HCT116 (cell line): ENCODE data around the gene SFTPD. TPM values are rescaled to one million over a fixed set of nuclear protein-coding genes. Genes with fewer than 3 reads are reported as not detected.

ENCODE experiments used
- ATAC-seq: fragments of 200-7000 bp; cut with Tn5 transposase; 2 replicates; pipeline ENCODE4 v1.9.1; 2020; ENCODE audit warnings: mild to moderate bottlenecking, moderate library complexity
- BruUV-seq: library from RNA; stranded (reverse); fragments of 400-500 nt; replicated peaks from 2 replicates; lab custom pipeline; 2021; lab: Mats Ljungman, UMichigan
- CTCF ChIA-PET: fragments of 300-600 bp; sonication (Branson Sonifier 250); formaldehyde crosslinking; loops from one replicate; lab custom pipeline; 2021; ENCODE audit warnings: antibody characterized with exemption; lab: Charles Lee
- POLR2A ChIA-PET: fragments of 300-600, 350-600 bp; sonication (Branson Sonifier 250); formaldehyde crosslinking; loops from one replicate; lab custom pipeline; 2021; ENCODE audit warnings: antibody characterized with exemption; lab: Charles Lee
- RAD21 ChIA-PET, 2 experiments: fragments of 300-600 bp; sonication (Branson Sonifier 250); formaldehyde crosslinking; loops; one replicate each; lab custom pipeline; 2023; ENCODE audit warnings: low total read pairs in 2 of 2; ENCODE audit not compliant: uncharacterized antibody in 2 of 2, unreplicated experiment in 2 of 2, low non-redundant PET in 1 of 2; lab: Charles Lee
- DNase-seq: peaks from one replicate; pipeline ENCODE4 v3.0.0-alpha.2; 2010; ENCODE audit warnings: low read depth, low spot score
- H2AFZ ChIP-seq: fragments of 200-600 bp; shearing (Covaris generic), sonication (generic); 2 replicates; pipeline ENCODE4 v1.6.1; 2017; ENCODE audit warnings: low read depth, mixed run types, mixed read lengths, antibody characterized with exemption, low read length; ENCODE audit not compliant: poor library complexity, severe bottlenecking
- H3K27ac ChIP-seq: 2 replicates; pipeline ENCODE4 v1.5.1; 2012; ENCODE audit warnings: low read depth, low read length
- H3K27me3 ChIP-seq: fragments of 200-600 bp; sonication (generic); 2 replicates; pipeline ENCODE4 v1.6.1; 2016; ENCODE audit warnings: mixed run types, low read length, mixed read lengths; ENCODE audit not compliant: insufficient read depth
- H3K36me3 ChIP-seq, 2 experiments: fragments of 200-500 bp in 1 of 2; fragments of 200-600 bp in 1 of 2; sonication (Bioruptor generic) in 1 of 2; sonication (generic) in 1 of 2; 2 replicates each; pipeline versions ENCODE4 v1.5.1 to v1.6.1; 2014 to 2016; ENCODE audit warnings: low read length in 2 of 2, inconsistent platforms in 1 of 2, mixed read lengths in 1 of 2, mixed run types in 1 of 2; ENCODE audit not compliant: insufficient read depth in 2 of 2, control insufficient read depth in 1 of 2
- H3K4me1 ChIP-seq, 2 experiments: fragments of 200-600 bp in 1 of 2; sonication (generic) in 1 of 2; 2 replicates each; pipeline versions ENCODE4 v1.5.1 to v1.6.1; 2012 to 2017; ENCODE audit warnings: low read length in 2 of 2, inconsistent platforms in 1 of 2, mild to moderate bottlenecking in 1 of 2, mixed read lengths in 1 of 2, mixed run types in 1 of 2, moderate library complexity in 1 of 2; ENCODE audit not compliant: insufficient read depth in 2 of 2, control insufficient read depth in 1 of 2
- H3K4me2 ChIP-seq: fragments of 200-600 bp; sonication (generic); 2 replicates; pipeline ENCODE4 v1.6.1; 2017; ENCODE audit warnings: mixed run types, low read length, mixed read lengths
- H3K4me3 ChIP-seq, 2 experiments: fragments of 200-600 bp in 1 of 2; sonication (generic) in 1 of 2; replicated peaks in 1 of 2; 2 replicates each; pipeline ENCODE4 v1.5.1; 2011 to 2016; ENCODE audit warnings: low read length in 2 of 2, control low read depth in 1 of 2, low read depth in 1 of 2, mild to moderate bottlenecking in 1 of 2, mixed read lengths in 1 of 2, mixed run types in 1 of 2
- H3K79me2 ChIP-seq: fragments of 200-600 bp; sonication (generic); 2 replicates; pipeline ENCODE4 v1.6.1; 2017; ENCODE audit warnings: mild to moderate bottlenecking, mixed run types, low read length, moderate library complexity, mixed read lengths; ENCODE audit not compliant: insufficient read depth
- H3K9ac ChIP-seq: fragments of 200-600 bp; sonication (generic); 2 replicates; pipeline ENCODE4 v1.6.1; 2016; ENCODE audit warnings: low read length, mixed read lengths
- H3K9me2 ChIP-seq: fragments of 200-600 bp; sonication (generic), shearing (Covaris generic); 2 replicates; pipeline ENCODE4 v1.6.1; 2017; ENCODE audit warnings: mixed run types, mild to moderate bottlenecking, moderate library complexity; ENCODE audit not compliant: insufficient read depth
- H3K9me3 ChIP-seq, 2 experiments: fragments of 200-500 bp in 1 of 2; fragments of 200-600 bp in 1 of 2; sonication (Bioruptor generic) in 1 of 2; sonication (generic) in 1 of 2; 2 replicates each; pipeline ENCODE4 v1.6.1; 2014 to 2017; ENCODE audit warnings: low read length in 2 of 2, mixed read lengths in 2 of 2, inconsistent platforms in 1 of 2, low read depth in 1 of 2, mild to moderate bottlenecking in 1 of 2, mixed run types in 1 of 2, moderate library complexity in 1 of 2; ENCODE audit not compliant: control insufficient read depth in 1 of 2, insufficient read depth in 1 of 2
- H4K20me1 ChIP-seq: fragments of 200-600 bp; sonication (generic), shearing (Covaris generic); 2 replicates; pipeline ENCODE4 v1.6.1; 2017; ENCODE audit warnings: mixed run types, mild to moderate bottlenecking, moderate library complexity; ENCODE audit not compliant: insufficient read depth
- ATF3 ChIP-seq: IDR thresholded peaks from 2 replicates; pipeline ENCODE4 v1.6.1; 2012
- EGR1 ChIP-seq: IDR thresholded peaks from 2 replicates; pipeline ENCODE4 v1.6.1; 2012; ENCODE audit warnings: low read depth
- ELF1 ChIP-seq: IDR thresholded peaks from 2 replicates; pipeline ENCODE4 v1.6.1; 2012; ENCODE audit warnings: low read depth, borderline replicate concordance
- EZH2 ChIP-seq: fragments of 200-600 bp; sonication (generic); IDR thresholded peaks from 2 replicates; pipeline ENCODE4 v1.6.1; 2017; ENCODE audit warnings: antibody characterized with exemption, mixed run types
- FOSL1 ChIP-seq: IDR thresholded peaks from 2 replicates; pipeline ENCODE4 v1.6.1; 2012; ENCODE audit warnings: low read depth
- POLR2A ChIP-seq: IDR thresholded peaks from 2 replicates; pipeline ENCODE4 v1.7.0; 2011; ENCODE audit warnings: borderline replicate concordance; ENCODE audit not compliant: insufficient read depth, insufficient read length; ENCODE audit errors: extremely low read depth
- SP1 ChIP-seq: IDR thresholded peaks from 2 replicates; pipeline ENCODE4 v1.6.1; 2012; ENCODE audit warnings: low read depth
- SRF ChIP-seq: IDR thresholded peaks from 2 replicates; pipeline ENCODE4 v1.6.1; 2012; ENCODE audit warnings: low read depth
- TCF7L2 ChIP-seq: IDR thresholded peaks from 2 replicates; pipeline ENCODE4 v1.7.0; 2011; ENCODE audit warnings: borderline replicate concordance, inconsistent platforms; ENCODE audit not compliant: insufficient read depth, insufficient read length; ENCODE audit errors: extremely low read depth
- YY1 ChIP-seq: IDR thresholded peaks from 2 replicates; pipeline ENCODE4 v1.6.1; 2011; ENCODE audit warnings: low read length, low read depth, moderate library complexity, mild to moderate bottlenecking; ENCODE audit not compliant: insufficient replicate concordance; ENCODE audit errors: extremely low read depth
- ZFX ChIP-seq: fragments of 450-650 bp; IDR thresholded peaks from 2 replicates; pipeline ENCODE4 v1.6.1; 2017
- ZNF274 ChIP-seq: fragments of 200-500 bp; sonication (Bioruptor generic); IDR thresholded peaks from 2 replicates; pipeline ENCODE4 v1.6.1; 2014; ENCODE audit warnings: mild to moderate bottlenecking, low read depth, low read length, inconsistent platforms
- intact Hi-C: fragments of 100-400 bp; cut with micrococcal nuclease; formaldehyde crosslinking; loops from 2 replicates; pipeline ENCODE4 v1.10.0; 2022
- total RNA-seq: library from RNA; stranded (reverse); gene quantifications from one replicate; pipeline ENCODE4 v1.2.1, GENCODE V29; 2021; ENCODE audit not compliant: unreplicated experiment

The SFTPD gene
- total RNA-seq, 1 experiment from 2014 or later = 0.66 TPM

GRCh38 chr10:79927111-79927828 is 21.6 kb downstream of the SFTPD start (continued):
- no peak for TF ChIP-seq FOSL1
- TF ChIP-seq SP1 = no peak
- no peak for TF ChIP-seq ZNF274
- TF ChIP-seq YY1 = no peak
- TF ChIP-seq TCF7L2 = no peak
- TF ChIP-seq ZFX = no peak
- TF ChIP-seq ELF1 = no peak
- TF ChIP-seq SRF = no peak

- Histone ChIP-seq H2AFZ (no peak overlapping the region), H3K9me3 (no peaks in the 10 kb centered on the region), H3K4me3 (no peak overlapping the region), H3K4me1 (peaks cover 0 to 5% of the 10 kb centered on the region in 2 experiments; a peak in 1 of 4 replicates), H4K20me1 (no peaks in the 10 kb centered on the region), H3K79me2 (no peaks in the 10 kb centered on the region), H3K27ac (no peak overlapping the region), H3K27me3 (0 out of 2 replicates have a peak, but pooled peaks cover 5% of the 10 kb centered on the region), H3K36me3 (no peaks in the 10 kb centered on the region), H3K9ac (no peak overlapping the region), H3K9me2 (no peaks in the 10 kb centered on the region), H3K4me2 (no peak overlapping the region)
- ChIA-PET RAD21 (no interaction called here), CTCF (no interaction called here)
- no peak for DNase-seq
- TF ChIP-seq ZNF274 (no peak), ATF3 (no peak), EGR1 (no peak), EZH2 (no peak), SRF (no peak), POLR2A (no peak), ELF1 (no peak)
- TF ChIP-seq, all 23 proteins: peak for 0
- intact Hi-C loops = no loop called here
- POLR2A ChIA-PET = no interaction called here
- BruUV-seq = no TSS peak
- ATAC-seq = no peak
Observed at GRCh38 chr10:79926037-79926436, 22.9 kb downstream of the SFTPD start.
